Dermis microvascular lymphatic vessel endothelial cell (primary cell): ENCODE results near the gene LRRC58. TPM values are rescaled to one million over a fixed set of nuclear protein-coding genes. Genes with fewer than 3 reads are reported as not detected.
"Not testable (repeated sequence)": the region's sequence is repeated elsewhere in the genome, so short reads cannot be mapped to it uniquely, and the experiment has no call there.

Experiments used
- DNase-seq, 2 donors: peaks; one replicate each; pipeline versions ENCODE4 v3.0.0 to v3.0.0-alpha.2; 2010; ENCODE audit warnings: low read depth in 2 of 2
- total RNA-seq: library from RNA; depleted of rRNA; stranded (reverse); fragments of >200 nt; gene quantifications from 2 replicates; pipeline ENCODE4 v1.2.1, GENCODE V29; 2014

LRRC58 gene
- 9.2 and 10.1 TPM in 2 replicates for total RNA-seq

DNA sequence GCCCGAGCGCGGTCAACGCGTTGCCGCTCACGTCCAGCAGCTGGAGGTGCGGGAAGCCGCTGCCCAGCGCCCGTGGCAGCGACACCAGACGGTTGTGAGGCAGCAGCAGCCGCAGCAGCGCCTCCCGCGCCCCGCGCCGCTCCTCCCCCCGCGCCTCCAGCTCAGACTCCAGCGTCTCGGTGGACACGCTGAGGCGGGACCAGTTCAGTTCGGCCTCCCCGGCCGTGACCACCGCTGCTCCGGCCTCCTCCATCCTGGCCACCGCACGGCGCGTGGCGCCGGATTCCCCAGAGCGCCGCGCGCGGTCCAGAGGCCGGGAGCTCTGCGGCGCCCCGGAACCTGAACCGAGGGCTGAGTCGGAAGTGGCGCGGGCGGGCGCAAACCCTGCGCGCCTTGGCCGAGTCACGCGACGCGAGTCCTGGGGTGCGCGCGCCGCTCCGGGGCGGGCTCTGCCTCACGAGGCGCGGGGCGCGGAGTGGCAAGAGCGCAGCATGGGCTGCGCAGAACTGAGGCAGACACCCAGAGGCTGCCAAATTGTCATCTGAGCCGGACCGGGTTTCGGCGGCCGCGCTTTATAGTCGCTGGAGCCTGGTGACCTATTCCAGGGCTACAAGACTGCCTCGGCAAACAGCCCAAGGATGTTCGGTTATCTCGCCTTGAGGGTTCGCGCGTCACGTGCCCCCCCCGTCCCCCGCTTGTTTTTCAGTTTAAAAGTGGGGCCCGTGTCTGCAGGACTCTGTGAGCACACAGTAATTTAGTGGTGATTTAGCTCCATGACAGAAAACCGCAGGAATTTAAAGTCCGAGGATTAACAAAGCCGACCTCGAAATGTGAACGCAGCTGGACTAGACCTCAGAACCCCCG, at the start of gene LRRC58:
Gene LRRC58 (minus strand): TSS at position 364 of the 864 bp plus-strand sequence. CDS start 111 bp downstream, at position 253.
- DNase-seq = peak; percentile 36 to 89

DNA sequence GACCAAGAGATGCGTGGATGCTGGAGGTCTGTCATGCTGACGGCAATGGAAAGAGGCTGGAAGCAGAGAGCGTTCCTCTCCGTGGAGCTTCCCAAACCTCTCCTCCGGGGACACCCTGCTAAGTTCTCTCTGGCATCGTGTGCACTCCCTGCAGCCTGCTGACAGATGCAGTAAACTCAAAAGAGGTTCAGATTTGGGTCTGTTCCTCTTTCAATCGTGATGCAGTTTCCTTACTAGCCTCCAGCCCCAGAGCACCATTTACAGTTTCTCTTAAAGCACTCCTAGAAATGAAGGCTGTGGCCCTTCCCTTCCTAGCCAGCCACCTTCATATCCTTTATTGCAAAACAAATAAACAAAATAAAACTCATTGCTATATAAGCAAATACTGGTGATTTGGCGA, 47.3 kb upstream of the LRRC58 start:
- DNase-seq = no peak

DNA sequence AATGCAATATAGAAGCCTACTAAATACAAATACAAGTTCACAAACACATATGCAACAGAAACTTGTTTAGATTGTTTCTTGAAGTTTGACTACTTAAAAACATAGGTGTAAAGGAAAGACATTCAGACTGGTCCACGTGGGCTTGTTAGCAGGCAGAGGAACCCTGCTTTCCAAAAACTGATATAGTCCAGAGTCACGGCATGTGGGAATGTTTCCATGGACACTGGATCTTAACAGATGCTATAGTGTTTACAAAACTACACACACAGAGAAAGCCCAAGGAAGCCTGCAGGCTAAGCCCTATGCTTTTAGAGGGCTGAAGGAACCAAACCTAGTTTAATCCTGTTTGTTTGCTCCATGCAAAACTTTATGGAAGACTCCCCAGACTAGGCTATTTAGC, 45.2 kb upstream of the LRRC58 start:
- no peak for DNase-seq

DNA sequence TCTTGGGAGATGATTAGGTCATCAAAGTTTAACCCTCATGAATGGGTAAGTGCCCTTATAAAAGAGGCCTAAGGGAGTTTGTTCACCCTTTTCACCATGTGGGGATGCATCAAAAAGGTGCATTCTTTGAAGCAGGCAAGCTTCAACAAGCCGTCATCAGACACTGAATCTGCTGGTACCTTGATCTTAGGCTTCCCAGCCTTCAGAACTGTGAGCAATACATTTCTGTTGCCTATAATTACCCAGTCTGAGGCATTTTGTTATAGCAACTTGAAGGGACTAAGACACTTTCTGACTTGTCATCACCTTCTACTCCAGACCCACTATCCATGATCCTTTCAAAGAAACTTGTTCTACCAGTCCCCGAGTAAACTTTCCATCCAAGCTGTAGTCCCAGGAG, 44.6 kb upstream of the LRRC58 start:
- DNase-seq = no peak

DNA sequence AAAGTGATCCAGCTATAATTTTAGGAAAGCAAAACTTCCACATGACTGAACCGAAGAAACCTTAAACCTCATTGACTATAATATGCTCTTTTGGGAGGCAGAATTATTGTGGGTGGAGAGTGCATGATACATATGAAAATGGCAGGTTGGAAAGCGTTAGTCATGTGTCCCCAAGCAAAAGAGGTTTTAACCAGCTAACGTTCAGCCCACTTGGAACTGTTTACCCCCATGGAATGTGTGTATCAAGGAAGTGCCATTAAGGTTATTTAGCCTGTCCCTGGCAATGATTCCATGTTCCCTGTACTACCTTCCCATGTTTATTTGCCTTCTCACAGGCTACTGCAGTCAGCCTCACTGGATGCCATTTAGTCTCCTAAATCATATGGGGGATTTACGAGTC, 44.1 kb upstream of the LRRC58 start:
- DNase-seq = peak in 1 of 2 donors; percentile 7

DNA sequence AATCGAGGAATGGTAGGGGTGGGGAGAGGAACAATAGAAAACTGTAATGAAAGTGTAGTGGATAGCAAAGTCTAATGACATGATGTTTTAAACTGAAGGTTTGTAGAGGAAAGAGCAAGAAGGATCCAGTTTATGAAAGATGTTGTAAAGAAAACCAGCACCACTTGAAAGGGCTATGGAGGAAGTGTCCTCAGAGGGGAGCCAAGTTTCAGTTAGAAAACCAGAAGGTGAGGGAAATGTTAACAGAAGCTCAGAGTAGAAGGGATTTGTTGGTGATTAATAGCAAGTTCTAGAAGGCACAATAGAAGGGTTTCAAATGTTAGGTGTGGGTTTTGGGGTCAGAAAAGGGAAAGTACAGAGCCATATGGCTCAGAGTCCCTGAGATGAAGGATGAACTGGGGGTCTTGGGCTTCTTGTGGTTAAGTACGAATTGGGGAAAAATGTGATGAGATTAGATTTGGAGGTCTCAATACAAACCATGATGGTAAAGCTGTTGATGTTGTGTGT, 33.8 kb upstream of the LRRC58 start:
- DNase-seq = no peak

DNA sequence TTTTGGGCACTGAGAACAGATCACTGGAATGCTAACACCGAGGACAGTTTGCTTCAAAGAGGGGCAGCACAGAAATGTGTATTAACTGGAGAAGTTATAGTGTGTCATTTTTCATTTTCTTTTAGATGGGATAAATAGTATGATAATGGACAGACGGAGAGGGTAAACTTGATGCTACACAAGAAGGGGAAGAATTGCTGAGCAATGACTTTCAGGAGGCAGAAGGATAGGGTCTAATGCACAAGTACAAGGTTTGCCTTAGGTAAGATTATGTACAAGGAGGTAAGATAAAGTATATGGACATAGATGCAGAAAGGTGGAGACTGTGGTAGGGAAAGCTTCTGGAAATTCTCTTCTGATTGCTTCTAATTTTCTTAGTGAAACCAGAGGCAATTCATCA, 32.3 kb upstream of the LRRC58 start:
- no peak for DNase-seq

DNA sequence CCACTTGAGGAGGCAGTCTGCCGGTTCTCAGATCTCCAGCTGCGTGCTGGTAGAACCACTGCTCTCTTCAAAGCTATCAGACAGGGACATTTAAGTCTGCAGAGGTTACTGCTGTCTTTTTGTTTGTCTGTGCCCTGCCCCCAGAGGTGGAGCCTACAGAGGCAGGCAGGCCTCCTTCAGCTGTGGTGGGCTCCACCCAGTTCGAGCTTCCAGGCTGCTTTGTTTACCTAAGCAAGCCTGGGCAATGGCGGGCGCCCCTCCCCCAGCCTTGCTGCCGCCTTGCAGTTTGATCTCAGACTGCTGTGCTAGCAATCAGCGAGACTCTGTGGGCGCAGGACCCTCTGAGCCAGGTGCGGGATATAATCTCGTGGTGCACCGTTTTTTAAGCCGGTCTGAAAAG, 28.8 kb upstream of the LRRC58 start:
- not testable (repeated sequence) for DNase-seq

DNA sequence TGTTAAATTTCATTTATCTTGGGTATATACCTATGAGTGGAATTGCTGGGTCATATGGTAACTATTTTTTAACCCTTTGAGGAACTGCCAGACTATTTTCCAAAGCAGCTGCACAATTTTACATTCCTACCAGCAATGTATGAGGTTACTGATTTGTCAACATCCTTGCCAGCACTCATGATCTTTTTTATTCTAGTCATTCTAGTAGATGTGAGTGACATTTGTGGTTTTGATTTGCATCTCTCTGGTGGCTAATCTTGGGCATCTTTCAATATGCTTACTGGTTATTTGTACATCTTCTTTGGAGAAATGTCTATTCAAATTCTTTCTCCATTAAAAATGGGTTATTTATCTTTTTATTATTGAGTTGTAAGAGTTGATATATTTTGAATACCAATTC, 21.3 kb upstream of the LRRC58 start:
- no peak for DNase-seq

DNA sequence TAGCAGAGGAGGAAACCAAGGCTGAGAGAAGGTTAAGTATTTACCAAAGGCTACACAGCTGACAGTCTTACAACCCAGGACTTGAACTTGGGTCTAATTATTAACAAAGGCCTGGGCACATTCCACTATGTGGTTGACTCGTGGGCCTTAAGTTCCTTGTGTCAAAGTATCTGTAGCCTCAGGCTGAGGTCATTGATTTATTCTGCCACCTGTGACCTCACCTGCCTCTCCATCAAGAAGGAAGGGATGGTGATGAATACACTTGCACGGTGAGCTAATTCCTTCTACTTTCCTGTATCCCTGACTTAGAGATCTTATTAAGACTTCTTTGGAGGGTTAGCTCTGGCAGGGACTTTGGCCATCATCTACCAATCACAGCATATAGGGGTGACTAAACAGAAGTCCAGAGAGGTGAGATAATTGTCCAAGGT, 19.9 kb upstream of the LRRC58 start:
- DNase-seq = no peak

DNA sequence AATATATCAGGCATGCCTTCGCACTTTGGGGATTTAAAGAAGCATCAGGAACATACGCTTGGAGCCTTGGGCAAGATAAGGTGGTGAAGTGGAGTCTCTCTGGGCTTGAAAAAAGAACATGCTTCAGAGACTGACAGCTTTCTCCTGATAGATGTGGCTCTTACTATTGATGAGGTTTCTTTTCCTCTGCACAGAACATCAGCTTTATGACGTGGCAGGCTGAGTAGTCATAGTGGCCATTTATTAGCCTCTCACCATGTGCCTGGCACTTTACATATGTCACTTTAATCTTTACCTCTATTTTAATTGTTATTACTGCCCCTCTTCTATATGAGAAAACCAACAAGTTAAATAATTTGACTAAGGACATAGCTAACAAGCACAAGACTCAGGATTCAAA, 19.0 kb upstream of the LRRC58 start:
- no peak for DNase-seq

DNA sequence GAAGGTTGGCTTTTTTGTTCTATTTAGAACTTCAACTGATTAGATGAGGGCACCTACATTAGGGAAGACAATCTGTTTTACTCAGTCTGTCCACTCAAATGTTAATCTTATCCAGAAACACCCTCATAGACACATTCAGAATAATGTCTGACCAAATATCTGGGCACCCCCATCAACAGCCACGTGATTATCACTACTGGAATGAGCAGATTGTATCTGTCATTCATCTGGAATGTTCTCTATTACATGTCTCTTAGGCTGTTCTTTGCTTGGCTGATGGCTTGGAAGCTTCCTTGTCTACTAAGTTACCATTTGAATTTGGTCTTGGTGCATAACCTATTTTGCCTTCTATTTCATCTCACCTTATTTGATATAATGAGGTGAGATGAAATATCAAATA, 15.7 kb upstream of the LRRC58 start:
- no peak for DNase-seq

DNA sequence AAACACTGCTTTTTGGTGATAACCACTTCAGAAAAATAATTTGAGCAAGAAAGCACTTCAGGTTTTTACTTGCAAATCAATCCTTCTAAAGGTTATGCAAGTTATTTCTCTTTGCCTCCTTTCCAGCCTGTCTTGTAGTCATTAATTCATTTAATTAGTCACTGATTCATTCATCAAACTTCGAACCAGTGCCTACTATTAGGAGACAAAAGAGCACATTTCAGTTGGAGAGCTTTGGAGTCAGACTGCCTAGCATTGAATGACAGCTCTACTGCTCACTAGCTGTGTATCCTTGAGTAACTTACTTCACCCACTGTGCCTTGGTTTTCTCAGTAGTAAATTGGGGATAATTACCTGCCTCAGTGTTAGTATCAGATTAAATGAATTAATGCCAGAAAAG, 14.9 kb upstream of the LRRC58 start:
- DNase-seq = no peak

DNA sequence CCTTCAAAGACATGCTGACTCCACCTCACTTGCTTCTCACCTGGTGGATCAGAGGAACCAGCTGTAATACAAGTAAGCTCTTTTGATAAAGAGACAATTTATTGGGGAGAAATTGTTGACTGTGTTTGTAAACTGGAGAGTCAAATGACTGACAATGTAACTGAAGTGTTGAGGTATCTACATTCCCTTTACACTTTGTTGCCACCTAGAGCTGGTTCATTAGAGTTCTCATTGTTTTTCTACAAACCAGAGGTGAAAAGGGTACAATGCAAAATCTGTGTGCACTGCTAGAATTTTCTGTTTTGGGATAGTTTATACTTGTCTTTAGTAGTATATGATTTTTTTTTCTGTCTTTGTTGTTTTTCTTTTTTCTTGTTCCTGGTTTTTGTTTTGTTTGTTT, 8.7 kb upstream of the LRRC58 start:
- DNase-seq = no peak

DNA sequence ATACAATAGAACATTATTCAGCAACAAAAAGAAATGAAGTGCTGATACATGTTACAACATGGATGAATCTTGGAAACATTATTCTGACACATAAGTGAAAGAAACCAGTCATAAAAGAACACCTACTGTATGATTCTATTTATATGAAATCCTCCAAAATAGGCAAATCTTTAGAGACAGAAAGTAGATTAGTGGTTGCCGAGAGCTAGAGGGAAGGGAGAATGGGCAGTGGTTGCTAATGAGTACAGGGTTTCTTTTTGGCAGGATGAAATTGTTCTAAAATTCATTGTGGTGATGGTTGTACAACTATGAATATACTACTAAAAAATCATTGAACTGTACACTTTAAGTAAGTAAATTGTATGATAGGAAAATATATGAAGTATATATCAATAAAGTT, 6.3 kb upstream of the LRRC58 start:
- no peak for DNase-seq

DNA sequence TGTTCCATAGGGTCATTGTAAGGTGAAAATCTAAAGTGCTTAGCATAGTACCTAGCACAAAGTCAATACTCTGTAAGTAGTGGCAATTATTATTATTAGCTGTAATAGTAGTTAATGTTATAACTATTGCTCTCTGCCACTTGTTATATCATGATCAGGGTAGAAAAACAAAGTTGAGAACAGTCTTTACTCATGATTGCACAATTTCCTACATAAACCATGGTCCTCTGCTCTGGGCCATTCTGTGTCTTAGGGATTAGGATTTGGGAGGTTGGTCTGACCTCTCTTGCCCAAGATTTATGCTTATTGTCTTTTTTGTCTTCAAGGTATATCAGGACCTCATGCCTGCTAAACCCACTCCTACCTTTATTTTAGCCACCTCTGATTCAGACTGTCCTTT, 4.3 kb upstream of the LRRC58 start:
- no peak for DNase-seq

DNA sequence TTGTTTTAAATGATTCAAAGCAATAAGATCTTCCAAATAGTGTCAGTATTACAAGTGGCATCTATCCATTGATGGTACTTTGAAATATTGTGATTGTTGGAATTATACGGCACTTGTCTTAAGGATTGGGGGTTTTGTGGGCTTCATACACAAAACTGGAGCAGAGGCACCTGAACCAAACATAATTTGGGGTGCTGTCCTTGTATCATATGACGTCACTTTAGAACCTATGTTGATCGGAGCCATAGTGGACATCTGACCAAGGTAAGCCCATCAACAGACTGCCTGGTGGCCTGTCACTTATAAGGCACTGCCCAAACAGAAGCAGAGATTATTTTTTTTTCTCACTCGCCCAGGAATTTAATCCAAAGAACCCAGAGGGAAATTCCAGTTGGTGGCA, 2.9 kb upstream of the LRRC58 start:
- DNase-seq = no peak

DNA sequence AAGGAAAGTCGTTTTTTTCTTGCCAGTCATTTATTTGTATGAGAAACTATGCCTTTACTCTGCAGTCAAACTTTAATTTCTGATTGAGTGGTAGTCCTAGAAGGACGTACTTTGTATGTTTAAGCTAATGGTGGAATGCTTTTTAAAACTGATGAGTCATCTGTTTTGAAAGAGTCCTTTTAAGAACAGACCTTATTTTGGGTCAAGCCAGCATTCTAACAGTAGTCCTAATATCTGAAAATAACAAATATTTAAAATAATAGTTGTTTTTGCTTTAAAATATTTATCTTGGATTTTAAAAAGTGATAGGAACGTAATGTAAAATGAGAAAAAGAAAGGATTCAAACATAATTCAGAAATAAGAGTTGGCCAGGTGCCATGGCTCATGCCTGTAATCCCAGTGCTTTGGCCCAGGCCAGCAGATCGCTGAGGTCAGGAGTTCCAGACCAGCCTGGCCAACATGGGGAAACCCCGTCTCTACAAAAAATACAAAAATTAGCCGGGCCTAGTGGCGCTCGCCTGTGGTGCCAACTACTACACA, 1.3 kb upstream of the LRRC58 start:
- peak in 1 of 2 donors; percentile 8 for DNase-seq

DNA sequence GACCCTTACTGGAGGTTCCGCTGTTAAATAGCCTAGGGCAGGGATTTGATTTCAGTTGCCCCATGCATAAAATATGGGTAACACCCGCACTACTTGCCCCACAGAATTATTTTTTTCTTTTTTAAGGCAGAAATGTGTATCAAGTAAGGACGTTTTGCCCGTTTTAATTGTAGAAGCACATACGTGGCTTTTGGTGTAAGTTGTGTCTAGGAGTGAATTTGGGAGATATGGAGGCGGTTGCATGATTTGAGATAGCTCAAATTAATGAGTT, 636 bp upstream of the LRRC58 start:
- DNase-seq = no peak

DNA sequence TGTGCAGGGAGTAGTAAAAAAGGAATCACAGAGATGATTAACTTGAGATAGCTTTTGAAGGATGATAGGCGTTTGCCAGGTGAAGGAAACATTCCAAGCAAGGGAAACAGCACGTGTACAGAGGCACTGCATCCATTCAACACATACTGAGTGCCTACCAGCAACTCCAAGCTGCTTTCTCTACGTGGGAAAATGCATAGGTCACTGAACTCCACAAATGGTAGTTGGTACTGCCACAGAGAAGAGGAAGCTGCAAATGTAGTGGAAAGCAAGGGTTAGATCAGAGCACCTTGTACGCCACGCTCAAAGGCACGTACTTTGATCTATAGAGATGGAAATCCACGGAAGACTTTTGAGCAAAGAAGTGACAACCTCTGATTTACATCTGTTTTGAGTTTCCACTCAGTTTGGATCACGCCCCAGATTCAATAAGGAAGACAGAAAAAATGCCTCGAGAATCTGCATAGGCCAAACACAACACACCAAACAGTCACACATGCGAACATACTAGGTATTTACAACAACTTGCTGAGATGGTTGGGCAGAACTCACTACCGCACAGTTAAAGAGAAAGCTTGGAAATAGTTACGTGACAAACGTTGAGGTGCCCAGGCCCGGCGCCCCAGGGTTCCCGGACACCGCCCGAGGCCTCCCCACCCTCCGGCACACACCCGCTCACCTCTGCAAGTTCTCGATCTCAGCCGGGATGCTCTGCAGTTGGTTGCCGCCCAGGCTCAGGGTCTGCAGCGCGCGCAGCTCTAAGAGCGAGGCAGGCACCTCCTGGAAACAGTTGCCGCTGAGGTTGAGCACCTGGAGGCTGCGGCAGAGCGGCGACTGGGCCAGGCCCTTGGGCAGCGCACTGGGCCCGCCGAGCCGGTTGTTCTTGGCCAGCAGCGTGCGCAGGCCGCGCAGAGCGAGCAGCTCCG, 826 bp downstream of the LRRC58 start:
- DNase-seq = peak in 1 of 2 donors; percentile 4

DNA sequence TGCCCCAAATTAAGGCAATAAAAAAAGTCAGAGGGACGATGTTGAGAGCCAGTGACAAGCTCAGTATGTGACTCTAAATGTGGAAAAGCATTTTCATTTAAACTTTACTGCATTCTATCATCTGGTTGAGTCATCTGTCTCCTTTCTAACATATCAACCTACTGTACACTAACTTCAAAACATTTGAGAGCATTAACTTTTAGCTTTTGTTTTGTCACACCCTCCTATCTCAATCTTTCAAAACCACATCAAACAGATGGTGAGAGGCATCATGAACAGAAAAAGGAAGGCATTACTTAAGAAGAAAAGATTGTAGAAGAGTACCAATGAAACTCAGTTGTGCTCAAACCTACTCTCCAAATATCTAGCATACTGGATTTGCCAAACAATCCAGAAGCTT, 4.8 kb downstream of the LRRC58 start:
- no peak for DNase-seq

DNA sequence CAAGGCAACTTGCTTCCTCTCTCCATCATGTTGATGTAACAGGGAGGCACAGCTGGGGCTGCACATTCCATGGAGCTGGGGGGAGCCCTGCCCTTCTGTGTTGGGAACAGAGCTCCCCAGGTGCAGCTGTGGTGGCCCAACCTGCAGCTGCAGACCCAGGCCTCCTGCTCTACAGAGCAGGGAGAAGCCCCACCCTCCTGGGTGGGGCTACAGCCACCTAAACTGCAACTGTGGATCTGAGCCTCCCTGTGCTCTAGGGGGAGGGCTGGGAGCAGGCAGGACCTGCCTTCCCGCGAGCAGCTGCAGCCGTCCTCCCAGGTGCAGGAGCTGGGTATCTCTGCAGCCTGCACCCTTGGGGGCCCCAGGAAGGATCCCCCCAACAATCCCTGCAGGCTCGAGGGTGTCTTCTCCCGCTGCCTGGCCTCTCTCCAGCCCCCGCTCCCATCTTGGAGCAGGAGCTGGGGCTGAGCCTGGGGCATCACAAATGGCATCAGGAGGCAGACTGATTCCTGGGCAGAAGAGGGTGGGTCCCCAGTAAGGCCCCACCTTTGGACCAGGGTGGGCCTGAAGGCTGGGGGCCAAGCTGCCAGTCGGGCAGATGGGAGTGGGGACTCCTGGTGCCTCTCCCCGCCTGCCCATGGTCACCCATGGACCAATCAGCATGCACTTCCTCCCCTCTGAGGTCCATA, 7.4 kb downstream of the LRRC58 start:
- no peak for DNase-seq
